ENCODE measurements around the gene MAS1L. TPM values are rescaled to one million over a fixed set of nuclear protein-coding genes. Genes with fewer than 3 reads are reported as not detected.

MAS1L gene
- total RNA-seq, 1 donor from 2014 or later: not detected

- no peak for TF ChIP-seq CTCF (IDR thresholded peaks at IDR 0.05; ENCODE audit: unreplicated experiment)
- Mint-ChIP-seq H3K4me1 (ENCODE audit: unreplicated experiment) (peaks cover 3% of the 10 kb centered on the region), H3K27me3 (ENCODE audit: unreplicated experiment) (peaks cover 2% of the 10 kb centered on the region), H3K4me3 (ENCODE audit: unreplicated experiment) (no peak overlapping the region), H3K9me3 (ENCODE audit: unreplicated experiment) (no peaks in the 10 kb centered on the region), H3K27ac (ENCODE audit: unreplicated experiment) (no peak overlapping the region), H3K36me3 (ENCODE audit: low read depth, unreplicated experiment) (no peaks in the 10 kb centered on the region)
- DNase-seq (ENCODE audit: low spot score): no peak
Observed at GRCh38 chr6:29510746-29511300, 23.1 kb upstream of the MAS1L start.

DNA sequence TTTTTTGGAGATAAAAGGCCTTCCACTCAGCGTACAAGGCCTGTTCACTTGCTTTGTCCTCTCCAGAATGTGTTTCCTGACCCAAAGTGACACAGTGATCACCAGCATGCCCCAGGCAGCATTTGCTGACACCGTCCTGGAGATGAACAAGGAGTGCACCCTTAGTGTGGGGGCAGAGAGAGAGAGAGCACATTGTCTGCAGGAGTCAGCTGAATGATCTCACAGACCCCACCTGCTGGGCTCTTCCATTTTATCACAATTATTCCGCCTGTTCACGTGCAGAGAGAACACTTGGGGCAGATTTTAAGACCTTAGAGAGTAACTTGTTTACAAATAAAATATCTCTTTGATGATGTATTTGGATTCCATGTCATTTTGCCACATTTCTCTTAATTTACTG, 22.4 kb upstream of the MAS1L start:
- no peaks in the 10 kb centered on the region for H3K36me3 Mint-ChIP-seq (ENCODE audit: low read depth, unreplicated experiment)
- no peak for DNase-seq (ENCODE audit: low spot score)
- H3K4me1 Mint-ChIP-seq (ENCODE audit: unreplicated experiment): peaks cover 3% of the 10 kb centered on the region
- no peak overlapping the region for H3K4me3 Mint-ChIP-seq (ENCODE audit: unreplicated experiment)
- H3K9me3 Mint-ChIP-seq (ENCODE audit: unreplicated experiment): no peaks in the 10 kb centered on the region
- no peak for TF ChIP-seq CTCF (IDR thresholded peaks at IDR 0.05; ENCODE audit: unreplicated experiment)
- no peak overlapping the region for H3K27ac Mint-ChIP-seq (ENCODE audit: unreplicated experiment)
- H3K27me3 Mint-ChIP-seq (ENCODE audit: unreplicated experiment): peaks cover 5% of the 10 kb centered on the region

- Mint-ChIP-seq H3K4me3 (ENCODE audit: unreplicated experiment) (no peak overlapping the region), H3K27me3 (ENCODE audit: unreplicated experiment) (peaks cover 5% of the 10 kb centered on the region), H3K36me3 (ENCODE audit: low read depth, unreplicated experiment) (no peaks in the 10 kb centered on the region), H3K9me3 (ENCODE audit: unreplicated experiment) (no peaks in the 10 kb centered on the region), H3K27ac (ENCODE audit: unreplicated experiment) (no peak overlapping the region), H3K4me1 (ENCODE audit: unreplicated experiment) (peaks cover 3% of the 10 kb centered on the region)
- no peak for DNase-seq (ENCODE audit: low spot score)
- no peak for TF ChIP-seq CTCF (IDR thresholded peaks at IDR 0.05; ENCODE audit: unreplicated experiment)
Observed at GRCh38 chr6:29509711-29510110, 22.0 kb upstream of the MAS1L start.

DNA sequence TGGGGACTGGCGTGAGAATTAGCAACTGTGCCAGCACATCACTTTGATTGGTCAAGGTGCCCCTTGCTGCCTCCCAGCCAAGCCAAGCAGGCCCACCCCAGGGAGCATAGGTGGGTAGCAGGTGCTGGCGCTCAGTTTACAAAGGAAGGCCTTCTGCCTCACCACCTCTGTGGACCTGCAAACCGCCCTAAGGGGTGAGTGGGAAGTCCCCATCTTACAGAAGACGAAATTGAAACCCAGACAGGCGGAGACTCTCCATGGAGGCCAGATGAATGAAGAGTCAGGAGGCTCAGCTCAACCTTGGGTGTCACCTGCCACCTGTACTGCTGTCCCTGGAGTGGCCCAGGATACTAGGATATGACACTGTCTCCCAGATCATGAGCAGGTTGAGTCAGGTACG, 21.5 kb upstream of the MAS1L start:
- peaks cover 3% of the 10 kb centered on the region for H3K4me1 Mint-ChIP-seq (ENCODE audit: unreplicated experiment)
- no peak for DNase-seq (ENCODE audit: low spot score)
- H3K9me3 Mint-ChIP-seq (ENCODE audit: unreplicated experiment): no peaks in the 10 kb centered on the region

More for the DNA sequence above, 21.5 kb upstream of the MAS1L start:
- no peaks in the 10 kb centered on the region for H3K36me3 Mint-ChIP-seq (ENCODE audit: low read depth, unreplicated experiment)
- no peak overlapping the region for H3K4me3 Mint-ChIP-seq (ENCODE audit: unreplicated experiment)
- TF ChIP-seq CTCF (IDR thresholded peaks at IDR 0.05; ENCODE audit: unreplicated experiment): no peak
- no peak overlapping the region for H3K27ac Mint-ChIP-seq (ENCODE audit: unreplicated experiment)
- H3K27me3 Mint-ChIP-seq (ENCODE audit: unreplicated experiment): peaks cover 3% of the 10 kb centered on the region

All from endothelial cell (in vitro differentiated cells).